H9 (cell line): ENCODE measurements around the gene FGF4. TPM values are rescaled to one million over a fixed set of nuclear protein-coding genes. Genes with fewer than 3 reads are reported as not detected.
A peak's percentile ranks its signal among the peaks of the same experiment; 100 is the strongest.

Source experiments
- DNase-seq: peaks from one replicate; pipeline ENCODE4 v3.0.0-alpha.2; 2017
- H2AFZ ChIP-seq: one replicate; pipeline ENCODE4 v1.6.1; 2013; ENCODE audit warnings: mild to moderate bottlenecking, low read length, control low read depth, moderate library complexity
- H2AK5ac ChIP-seq: 2 replicates; pipeline ENCODE4 v1.6.1; 2013; ENCODE audit warnings: low read length, control low read depth, mixed read lengths; ENCODE audit not compliant: insufficient read length
- H2BK120ac ChIP-seq: one replicate; pipeline ENCODE4 v1.6.1; 2013; ENCODE audit warnings: low read depth, mild to moderate bottlenecking, low read length, control low read depth, inconsistent platforms; ENCODE audit not compliant: poor library complexity, severe bottlenecking
- H2BK12ac ChIP-seq: 2 replicates; pipeline ENCODE4 v1.6.1; 2013; ENCODE audit warnings: low read length, control low read depth, mixed read lengths, low read depth; ENCODE audit not compliant: insufficient read length
- H2BK15ac ChIP-seq: 2 replicates; pipeline ENCODE4 v1.6.1; 2013; ENCODE audit warnings: low read depth, low read length, control low read depth
- H2BK20ac ChIP-seq: one replicate; pipeline ENCODE4 v1.6.1; 2013; ENCODE audit warnings: low read depth, mild to moderate bottlenecking, low read length, control low read depth, inconsistent platforms; ENCODE audit not compliant: poor library complexity, severe bottlenecking
- H2BK5ac ChIP-seq: 2 replicates; pipeline ENCODE4 v1.6.1; 2013; ENCODE audit warnings: low read length, control low read depth, mixed read lengths; ENCODE audit not compliant: insufficient read length
- H3K14ac ChIP-seq: 2 replicates; pipeline ENCODE4 v1.6.1; 2013; ENCODE audit warnings: low read length, control low read depth; ENCODE audit not compliant: insufficient read depth
- H3K18ac ChIP-seq: 2 replicates; pipeline ENCODE4 v1.6.1; 2013; ENCODE audit warnings: low read depth, mild to moderate bottlenecking, mixed read lengths, low read length, control low read depth; ENCODE audit not compliant: insufficient read length
- H3K23ac ChIP-seq: 2 replicates; pipeline ENCODE4 v1.6.1; 2013; ENCODE audit warnings: low read length, control low read depth, mixed read lengths, low read depth; ENCODE audit not compliant: insufficient read length
- H3K23me2 ChIP-seq: 2 replicates; pipeline ENCODE4 v1.6.1; 2013; ENCODE audit warnings: low read depth, mild to moderate bottlenecking, mixed read lengths, low read length, control low read depth; ENCODE audit not compliant: insufficient read length, poor library complexity, severe bottlenecking
- H3K27ac ChIP-seq: 2 replicates; pipeline ENCODE4 v1.5.1; 2013; ENCODE audit warnings: low read length, control low read depth, mixed read lengths, low read depth; ENCODE audit not compliant: insufficient read length
- H3K27me3 ChIP-seq: 2 replicates; pipeline ENCODE4 v1.6.1; 2013; ENCODE audit warnings: low read length, control low read depth, inconsistent platforms; ENCODE audit not compliant: insufficient read depth
- H3K4ac ChIP-seq: 2 replicates; pipeline ENCODE4 v1.6.1; 2013; ENCODE audit warnings: low read depth, mild to moderate bottlenecking, control low read depth, inconsistent platforms, low read length, moderate library complexity
- H3K4me1 ChIP-seq: 2 replicates; pipeline ENCODE4 v1.6.1; 2013; ENCODE audit warnings: low read length, control low read depth, inconsistent platforms; ENCODE audit not compliant: insufficient read depth
- H3K4me2 ChIP-seq: 2 replicates; pipeline ENCODE4 v1.6.1; 2013; ENCODE audit warnings: low read length, control low read depth, mixed read lengths; ENCODE audit not compliant: insufficient read length, insufficient read depth
- H3K56ac ChIP-seq: 2 replicates; pipeline ENCODE4 v1.6.1; 2013; ENCODE audit warnings: low read depth, mild to moderate bottlenecking, mixed read lengths, low read length, control low read depth; ENCODE audit not compliant: insufficient read length
- H3K79me1 ChIP-seq: 2 replicates; pipeline ENCODE4 v1.6.1; 2013; ENCODE audit warnings: low read depth, mild to moderate bottlenecking, moderate library complexity, low read length, control low read depth, inconsistent platforms; ENCODE audit not compliant: insufficient read depth, poor library complexity, severe bottlenecking
- H3K79me2 ChIP-seq: 2 replicates; pipeline ENCODE4 v1.6.1; 2013; ENCODE audit warnings: low read length, control low read depth, inconsistent platforms; ENCODE audit not compliant: insufficient read depth
- H3K9ac ChIP-seq: 2 replicates; pipeline ENCODE4 v1.6.1; 2013; ENCODE audit warnings: low read length, control low read depth, mixed read lengths; ENCODE audit not compliant: insufficient read length; ENCODE audit errors: extremely low read depth
- H3K9me3 ChIP-seq: one replicate; pipeline ENCODE4 v1.6.1; 2013; ENCODE audit warnings: low read depth, low read length, inconsistent platforms; ENCODE audit not compliant: control insufficient read depth
- H3T11ph ChIP-seq: one replicate; pipeline ENCODE4 v1.6.1; 2013; ENCODE audit warnings: mild to moderate bottlenecking, low read length, control low read depth, inconsistent platforms
- H4K20me1 ChIP-seq: one replicate; pipeline ENCODE4 v1.6.1; 2013; ENCODE audit not compliant: control insufficient read depth, insufficient read length, insufficient read depth
- H4K5ac ChIP-seq: 2 replicates; pipeline ENCODE4 v1.6.1; 2013; ENCODE audit warnings: low read depth, mild to moderate bottlenecking, mixed read lengths, low read length, control low read depth; ENCODE audit not compliant: insufficient read length
- H4K8ac ChIP-seq: replicated peaks from 2 replicates; pipeline ENCODE4 v1.6.1; 2013; ENCODE audit warnings: low read length, control low read depth, mixed read lengths, low read depth; ENCODE audit not compliant: insufficient read length
- H4K91ac ChIP-seq: 2 replicates; pipeline ENCODE4 v1.6.1; 2013; ENCODE audit warnings: low read depth, mild to moderate bottlenecking, moderate library complexity, mixed read lengths, low read length, control low read depth; ENCODE audit not compliant: insufficient read length
- H3K27ac Mint-ChIP-seq, 3 experiments: 2 replicates in 2 of 3; 3 replicates in 1 of 3; pipeline ENCODE4 v1.8.0; 2020 to 2021; ENCODE audit warnings: mixed read lengths in 3 of 3, mild to moderate bottlenecking in 1 of 3, moderate library complexity in 1 of 3
- H3K27me3 Mint-ChIP-seq: 2 replicates; pipeline ENCODE4 v1.8.0; 2021; ENCODE audit warnings: low read depth, mild to moderate bottlenecking, moderate library complexity, mixed read lengths
- H3K36me3 Mint-ChIP-seq, 3 experiments: 2 replicates in 2 of 3; 3 replicates in 1 of 3; pipeline ENCODE4 v1.8.0; 2020 to 2021; ENCODE audit warnings: low read depth in 3 of 3, mixed read lengths in 3 of 3; ENCODE audit not compliant: insufficient read depth in 1 of 3
- H3K4me1 Mint-ChIP-seq, 2 experiments: 2 replicates each; pipeline ENCODE4 v1.8.0; 2020; ENCODE audit warnings: mixed read lengths in 2 of 2
- H3K4me3 Mint-ChIP-seq, 2 experiments: 2 replicates in 1 of 2; 3 replicates in 1 of 2; pipeline ENCODE4 v1.8.0; 2020 to 2021; ENCODE audit warnings: mild to moderate bottlenecking in 2 of 2, mixed read lengths in 2 of 2, moderate library complexity in 1 of 2
- H3K9me3 Mint-ChIP-seq, 2 experiments: 2 replicates in 1 of 2; 3 replicates in 1 of 2; pipeline ENCODE4 v1.8.0; 2020; ENCODE audit warnings: mild to moderate bottlenecking in 2 of 2, mixed read lengths in 2 of 2, moderate library complexity in 1 of 2
- WGBS: extraction: QIAGEN DNeasy Blood & Tissue Kit; methylation state at CpG from one replicate; pipeline ENCODE4 v1.1.7; 2013; ENCODE audit warnings: missing lambda C conversion rate, low lambda C conversion rate, mixed read lengths; ENCODE audit not compliant: insufficient read length; ENCODE audit errors: extremely low coverage; 5-methylcytosine and 5-hydroxymethylcytosine counted together
- total RNA-seq: library from RNA; stranded (reverse); gene quantifications from 2 replicates; pipeline ENCODE4 v1.2.1, GENCODE V29; 2021
- TF ChIP-seq, protein P1 (sequence below): fragments of 200-600 bp; sonication (generic); conservative IDR thresholded peaks from 3 replicates; pipeline ENCODE4 v1.8.0; 2021; ENCODE audit warnings: antibody characterized with exemption, mild to moderate bottlenecking

FGF4 gene
- total RNA-seq, 1 experiment from 2014 or later, result 0.68 TPM

DNA sequence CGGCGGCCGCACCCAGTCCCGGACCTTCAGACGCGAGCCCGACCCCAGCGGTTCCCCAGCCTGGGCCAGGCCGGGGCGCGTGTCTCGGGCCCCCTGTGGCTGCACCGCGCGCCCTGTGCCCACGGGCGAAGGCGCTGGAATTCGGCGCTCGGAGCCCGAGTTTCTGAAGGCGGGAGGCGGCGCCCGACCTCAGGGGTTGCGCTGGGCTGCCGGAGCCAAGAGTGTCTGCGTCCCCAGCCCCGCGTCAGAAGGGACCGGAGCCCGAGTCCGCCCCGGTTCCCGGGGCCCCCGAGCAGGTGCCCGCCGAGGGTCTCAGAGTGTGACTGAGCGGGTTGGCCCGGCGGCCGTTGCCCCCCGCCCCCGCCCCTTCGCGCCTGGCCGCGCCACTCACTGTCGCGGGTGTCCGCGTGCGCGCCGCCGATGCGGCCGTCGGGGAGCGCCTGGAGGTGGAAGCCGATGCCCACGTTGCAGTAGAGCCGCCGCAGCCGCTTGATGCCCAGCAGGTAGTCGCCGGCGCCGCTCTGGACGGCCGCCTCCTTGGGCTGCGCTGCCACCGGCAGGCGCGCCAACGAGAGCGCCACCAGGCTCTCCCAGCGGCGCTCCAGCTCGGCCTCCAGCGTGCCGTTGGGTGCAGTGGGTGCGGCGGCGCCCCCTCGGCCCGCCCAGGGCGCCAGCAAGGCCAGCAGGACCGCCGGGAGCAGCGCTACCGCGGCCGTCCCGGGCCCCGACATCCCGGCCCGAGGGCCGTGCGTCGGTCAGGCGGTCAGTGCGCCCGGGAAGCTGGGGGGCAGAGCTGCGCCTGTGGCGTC lies 583 bp downstream of the FGF4 start:
- Mint-ChIP-seq H3K4me3 (no peak overlapping the region), H3K27me3 (peaks cover 58% of the 10 kb centered on the region), H3K27ac (no peak overlapping the region), H3K9me3 (peaks cover under 1 to 1% of the 10 kb centered on the region in 2 experiments; a peak in 1 of 5 replicates), H3K36me3 (peaks cover 0 to under 1% (median 0%) of the 10 kb centered on the region in 3 experiments; a peak in 2 of 7 replicates), H3K4me1 (peaks cover 37 to 45% of the 10 kb centered on the region in 2 experiments)
- Histone ChIP-seq H4K91ac (no peak overlapping the region), H4K20me1 (no peaks in the 10 kb centered on the region), H2BK120ac (no peak overlapping the region), H2BK12ac (no peak overlapping the region), H2AK5ac (no peak overlapping the region), H2AFZ (no peak overlapping the region), H3K4me2 (peak overlapping the region; percentile 63), H3K14ac (no peak overlapping the region), H2BK20ac (no peak overlapping the region), H4K5ac (no peak overlapping the region), H3K4me1 (peaks cover 13% of the 10 kb centered on the region; the same call in 1 of the 2 replicates), H3K23ac (no peak overlapping the region), H3K9me3 (no peaks in the 10 kb centered on the region), H3K9ac (no peak overlapping the region), H3K4ac (no peak overlapping the region), H2BK15ac (no peak overlapping the region; the same call in 1 of the 2 replicates), H3K27me3 (peaks cover 21% of the 10 kb centered on the region), H3K27ac (no peak overlapping the region), H3K79me1 (no peaks in the 10 kb centered on the region), H3K23me2 (peaks cover 4% of the 10 kb centered on the region), H3T11ph (no peak overlapping the region), H3K56ac (no peak overlapping the region), H2BK5ac (no peak overlapping the region), H3K79me2 (no peaks in the 10 kb centered on the region), H3K18ac (no peak overlapping the region), H4K8ac (no peak overlapping the region)
- no peak for DNase-seq
- TF ChIP-seq, protein P1, sequence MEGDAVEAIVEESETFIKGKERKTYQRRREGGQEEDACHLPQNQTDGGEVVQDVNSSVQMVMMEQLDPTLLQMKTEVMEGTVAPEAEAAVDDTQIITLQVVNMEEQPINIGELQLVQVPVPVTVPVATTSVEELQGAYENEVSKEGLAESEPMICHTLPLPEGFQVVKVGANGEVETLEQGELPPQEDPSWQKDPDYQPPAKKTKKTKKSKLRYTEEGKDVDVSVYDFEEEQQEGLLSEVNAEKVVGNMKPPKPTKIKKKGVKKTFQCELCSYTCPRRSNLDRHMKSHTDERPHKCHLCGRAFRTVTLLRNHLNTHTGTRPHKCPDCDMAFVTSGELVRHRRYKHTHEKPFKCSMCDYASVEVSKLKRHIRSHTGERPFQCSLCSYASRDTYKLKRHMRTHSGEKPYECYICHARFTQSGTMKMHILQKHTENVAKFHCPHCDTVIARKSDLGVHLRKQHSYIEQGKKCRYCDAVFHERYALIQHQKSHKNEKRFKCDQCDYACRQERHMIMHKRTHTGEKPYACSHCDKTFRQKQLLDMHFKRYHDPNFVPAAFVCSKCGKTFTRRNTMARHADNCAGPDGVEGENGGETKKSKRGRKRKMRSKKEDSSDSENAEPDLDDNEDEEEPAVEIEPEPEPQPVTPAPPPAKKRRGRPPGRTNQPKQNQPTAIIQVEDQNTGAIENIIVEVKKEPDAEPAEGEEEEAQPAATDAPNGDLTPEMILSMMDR, result no peak
- WGBS, result no CpG with 5 or more reads among the region's 107 CpGs
